PC-3 (cell line): ENCODE data around the gene KRTAP2-3.

Source experiments
- EZH2 ChIP-seq: fragments of 300-600 bp; sonication (generic); IDR thresholded peaks from one replicate; pipeline ENCODE4 v1.6.1; 2017; ENCODE audit warnings: antibody characterized with exemption, mild to moderate bottlenecking, low read length; ENCODE audit not compliant: unreplicated experiment
- EZH2phosphoT487 ChIP-seq: fragments of 300-600 bp; sonication (generic); IDR thresholded peaks from 2 replicates; pipeline ENCODE4 v1.6.1; 2018; ENCODE audit warnings: mild to moderate bottlenecking, antibody characterized with exemption, low read length, borderline replicate concordance
- TF ChIP-seq, protein P1 (sequence below): fragments of 300-600 bp; sonication (generic); conservative IDR thresholded peaks from 2 replicates; pipeline ENCODE4 v1.5.1; 2017; ENCODE audit warnings: antibody characterized with exemption, low read depth, mild to moderate bottlenecking, low read length

DNA sequence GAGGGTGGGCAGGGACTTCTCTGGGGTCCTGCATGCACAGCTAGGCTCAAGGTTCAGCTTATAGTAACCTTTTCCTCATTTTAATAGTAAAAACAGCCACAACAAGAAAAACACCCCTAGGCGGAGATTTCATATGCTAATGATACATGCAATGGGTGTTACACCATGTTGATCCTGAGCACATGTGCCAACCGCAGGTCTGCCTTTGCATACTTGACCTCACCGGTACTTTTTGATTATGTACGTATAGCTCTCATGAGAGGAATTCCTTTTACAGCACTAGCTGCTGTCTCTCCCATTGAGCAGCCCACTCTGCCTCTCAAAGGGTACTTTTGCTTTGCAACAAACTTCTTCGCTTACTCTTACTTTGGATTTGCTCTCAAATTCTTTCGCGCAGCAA, 36.1 kb upstream of the KRTAP2-3 start:
- TF ChIP-seq, protein P1, sequence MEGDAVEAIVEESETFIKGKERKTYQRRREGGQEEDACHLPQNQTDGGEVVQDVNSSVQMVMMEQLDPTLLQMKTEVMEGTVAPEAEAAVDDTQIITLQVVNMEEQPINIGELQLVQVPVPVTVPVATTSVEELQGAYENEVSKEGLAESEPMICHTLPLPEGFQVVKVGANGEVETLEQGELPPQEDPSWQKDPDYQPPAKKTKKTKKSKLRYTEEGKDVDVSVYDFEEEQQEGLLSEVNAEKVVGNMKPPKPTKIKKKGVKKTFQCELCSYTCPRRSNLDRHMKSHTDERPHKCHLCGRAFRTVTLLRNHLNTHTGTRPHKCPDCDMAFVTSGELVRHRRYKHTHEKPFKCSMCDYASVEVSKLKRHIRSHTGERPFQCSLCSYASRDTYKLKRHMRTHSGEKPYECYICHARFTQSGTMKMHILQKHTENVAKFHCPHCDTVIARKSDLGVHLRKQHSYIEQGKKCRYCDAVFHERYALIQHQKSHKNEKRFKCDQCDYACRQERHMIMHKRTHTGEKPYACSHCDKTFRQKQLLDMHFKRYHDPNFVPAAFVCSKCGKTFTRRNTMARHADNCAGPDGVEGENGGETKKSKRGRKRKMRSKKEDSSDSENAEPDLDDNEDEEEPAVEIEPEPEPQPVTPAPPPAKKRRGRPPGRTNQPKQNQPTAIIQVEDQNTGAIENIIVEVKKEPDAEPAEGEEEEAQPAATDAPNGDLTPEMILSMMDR: no peak
- TF ChIP-seq EZH2 (no peak), EZH2phosphoT487 (no peak)
